GM11168 (cell line): ENCODE data around the gene OBSL1.

ENCODE experiments used
- in situ Hi-C: fragments of 300-500 bp; cut with MboI; formaldehyde crosslinking; loops from one replicate; pipeline ENCODE4 v1.12.0; 2022; ENCODE audit warnings: low sequenced_read_pairs; ENCODE audit not compliant: unreplicated experiment

Gene OBSL1

GRCh38 chr2:219519526-219519916, 51.8 kb downstream of the OBSL1 start:
- in situ Hi-C loops: no loop called here

GRCh38 chr2:219517954-219518778, 53.2 kb downstream of the OBSL1 start:
- in situ Hi-C loops: no loop called here

- in situ Hi-C loops: no loop called here
These were observed 54.5 kb downstream of the OBSL1 start for GRCh38 chr2:219516888-219517287.

GRCh38 chr2:219515874-219516629, 55.3 kb downstream of the OBSL1 start:
- in situ Hi-C loops: no loop called here

- in situ Hi-C loops: no loop called here
These were observed 56.5 kb downstream of the OBSL1 start for GRCh38 chr2:219514836-219515235.

- in situ Hi-C loops: no loop called here
These were observed 57.1 kb downstream of the OBSL1 start, which contains the start of gene ASIC4 for GRCh38 chr2:219514196-219514761. TSS of gene ASIC4 (plus strand) at chr2:219514482. CDS start at chr2:219514725, 243 bp downstream.

GRCh38 chr2:219513787-219514186, 57.6 kb downstream of the OBSL1 start:
- in situ Hi-C loops: no loop called here

GRCh38 chr2:219512524-219513216, 58.7 kb downstream of the OBSL1 start:
- in situ Hi-C loops: no loop called here

GRCh38 chr2:219511547-219512325, 59.6 kb downstream of the OBSL1 start:
- in situ Hi-C loops: no loop called here

GRCh38 chr2:219510512-219511135, 60.7 kb downstream of the OBSL1 start:
- in situ Hi-C loops: no loop called here

- in situ Hi-C loops: no loop called here
These were observed 61.4 kb downstream of the OBSL1 start for GRCh38 chr2:219509780-219510511.

GRCh38 chr2:219508971-219509779, 62.2 kb downstream of the OBSL1 start:
- in situ Hi-C loops: no loop called here

GRCh38 chr2:219508444-219508734, 63.0 kb downstream of the OBSL1 start:
- in situ Hi-C loops: no loop called here

GRCh38 chr2:219507581-219508443, 63.5 kb downstream of the OBSL1 start:
- in situ Hi-C loops: no loop called here

GRCh38 chr2:219506802-219507526, 64.4 kb downstream of the OBSL1 start:
- in situ Hi-C loops: no loop called here

- in situ Hi-C loops: no loop called here
These were observed 65.1 kb downstream of the OBSL1 start for GRCh38 chr2:219506153-219506801.
